GM18505 (cell line): Measurements from ENCODE around the gene TCF25.
A peak's percentile ranks its signal among the peaks of the same experiment; 100 is the strongest.

Source experiments
- ATAC-seq: cut with Tn5 transposase; IDR thresholded peaks from one replicate; pipeline ENCODE4 v1.9.1; 2021; ENCODE audit not compliant: unreplicated experiment
- POLR2A ChIP-seq: IDR thresholded peaks from 4 replicates; pipeline ENCODE4 v1.6.1; 2011; ENCODE audit warnings: borderline replicate concordance; ENCODE audit not compliant: insufficient read depth, insufficient read length; ENCODE audit errors: extremely low read depth

TCF25 gene

GRCh38 chr16:89952049-89952448 is 78.7 kb downstream of the TCF25 start:
- no peak for ATAC-seq
- TF ChIP-seq POLR2A = no peak

- no peak for ATAC-seq
- no peak for TF ChIP-seq POLR2A
Observed at GRCh38 chr16:89952551-89952950, 79.2 kb downstream of the TCF25 start.

GRCh38 chr16:89953671-89954406 is 80.4 kb downstream of the TCF25 start:
- peak; percentile 45 for ATAC-seq
- peak; percentile 20 for TF ChIP-seq POLR2A

GRCh38 chr16:89954462-89954861 is 81.1 kb downstream of the TCF25 start:
- no peak for TF ChIP-seq POLR2A
- ATAC-seq = no peak

GRCh38 chr16:89955001-89955685 is 81.8 kb downstream of the TCF25 start:
- no peak for ATAC-seq
- TF ChIP-seq POLR2A = no peak

- ATAC-seq = no peak
- no peak for TF ChIP-seq POLR2A
Observed at GRCh38 chr16:89956505-89957215, 83.3 kb downstream of the TCF25 start.

- ATAC-seq = no peak
- TF ChIP-seq POLR2A = no peak
Observed at GRCh38 chr16:89957216-89957785, 83.9 kb downstream of the TCF25 start.

- TF ChIP-seq POLR2A = no peak
- no peak for ATAC-seq
Observed at GRCh38 chr16:89958068-89958467, 84.7 kb downstream of the TCF25 start.

GRCh38 chr16:89958596-89958995 is 85.2 kb downstream of the TCF25 start:
- TF ChIP-seq POLR2A = no peak
- ATAC-seq = no peak

- TF ChIP-seq POLR2A = no peak
- ATAC-seq = no peak
Observed at GRCh38 chr16:89960966-89961365, 87.6 kb downstream of the TCF25 start.
